Measurements from ENCODE around the gene BICD1.
"Not testable (repeated sequence)": the region's sequence is repeated elsewhere in the genome, so short reads cannot be mapped to it uniquely, and the experiment has no call there.

BICD1 gene

DNA sequence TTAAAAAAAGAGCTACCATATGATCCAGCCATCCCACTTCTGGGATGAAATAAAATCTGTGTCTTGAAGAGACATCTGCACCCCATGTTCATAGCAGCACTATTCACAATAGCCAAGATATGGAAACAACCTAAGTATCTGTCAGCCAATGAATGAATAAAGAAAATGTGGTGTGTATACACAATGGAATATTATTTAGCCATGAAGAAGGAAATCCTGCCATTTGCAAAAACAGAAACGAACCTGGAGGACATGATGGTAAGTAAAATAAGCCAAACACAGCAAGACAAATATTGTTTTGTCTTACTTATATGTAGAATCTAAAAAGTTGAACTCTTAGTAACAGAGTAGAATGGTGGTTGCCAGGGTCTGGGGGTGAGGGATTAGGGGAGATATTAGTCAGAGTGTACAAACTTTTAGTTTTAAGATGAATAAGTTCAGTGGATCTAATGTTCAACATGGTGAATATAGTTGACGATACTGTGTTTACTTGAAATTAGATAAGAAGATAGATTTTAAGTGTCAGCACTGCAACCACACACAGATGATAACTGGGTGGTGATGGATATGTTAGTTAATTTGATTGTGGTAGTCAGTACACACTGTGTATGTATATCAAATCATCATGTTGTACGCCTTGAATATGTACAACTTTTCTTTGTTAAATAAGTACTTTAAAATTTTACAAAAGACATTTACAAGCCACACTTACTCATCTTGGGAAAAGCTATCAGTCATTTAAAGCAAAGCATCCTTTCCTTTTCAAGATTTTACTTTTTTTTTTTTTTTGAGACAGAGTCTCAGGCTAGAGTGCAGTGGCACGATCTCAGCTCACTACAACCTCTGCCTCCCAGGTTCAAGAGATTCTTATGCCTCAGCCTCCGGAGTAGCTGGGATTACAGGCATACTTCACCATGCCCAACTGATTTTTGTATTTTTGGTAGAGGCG, 89.9 kb downstream of the BICD1 start:
- DNase-seq (ENCODE audit: low spot score): no peak

DNA sequence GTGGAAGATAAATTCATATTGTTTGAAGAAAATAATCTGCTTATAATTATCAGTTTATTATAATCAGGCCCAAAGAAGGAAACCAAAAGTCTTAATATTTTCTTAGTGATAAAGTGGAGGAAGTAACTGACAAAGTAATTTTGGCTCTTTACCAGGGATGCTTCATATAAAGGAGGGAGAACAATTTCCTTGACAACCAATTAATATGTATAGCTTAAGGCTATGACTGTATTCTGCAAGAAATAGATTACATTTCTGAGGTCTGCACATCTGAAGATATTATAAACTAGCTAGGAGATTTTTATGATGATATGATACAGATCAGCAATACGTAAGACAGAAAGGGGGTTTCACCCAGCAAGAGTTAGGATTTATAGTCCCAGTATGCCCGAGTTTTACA, 90.8 kb downstream of the BICD1 start:
- DNase-seq (ENCODE audit: low spot score): no peak

DNA sequence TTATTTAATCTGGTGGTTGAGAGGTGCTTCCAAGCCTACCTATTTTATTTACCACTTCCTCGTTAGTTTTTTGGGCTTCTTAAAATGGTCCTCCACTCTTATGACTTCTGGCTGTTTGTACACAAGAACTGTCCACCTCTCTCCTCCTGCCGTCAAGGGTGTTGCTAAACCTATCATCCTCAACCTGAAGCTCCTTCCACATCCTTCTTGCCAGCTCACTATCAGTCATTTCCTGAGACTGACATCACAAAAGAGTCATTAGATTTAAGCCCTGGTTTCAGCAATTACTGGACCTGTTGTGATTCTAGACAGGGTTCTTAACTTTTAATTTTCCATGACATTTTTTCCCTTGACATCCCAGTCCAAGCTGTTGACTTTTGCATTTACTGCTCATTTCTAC, 91.9 kb downstream of the BICD1 start:
- DNase-seq (ENCODE audit: low spot score): peak; percentile 87

DNA sequence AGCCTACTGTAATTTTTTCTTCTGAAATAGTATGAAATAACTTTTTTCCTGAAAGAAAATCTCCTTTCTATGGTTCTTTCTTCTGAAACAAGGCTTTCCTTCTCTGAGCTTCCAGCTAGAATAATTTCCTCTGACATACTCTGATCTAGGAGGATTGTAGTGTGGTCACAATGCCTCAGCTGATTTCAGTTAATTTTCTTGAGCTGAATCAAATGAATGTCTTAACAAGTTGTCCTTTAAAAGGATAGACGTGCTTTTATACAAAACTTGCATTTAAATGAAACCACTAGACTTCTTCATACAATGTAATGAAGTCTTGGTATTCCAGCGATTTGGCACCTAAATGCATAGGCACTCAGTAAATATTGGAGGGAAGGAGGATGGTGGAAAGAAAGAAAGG, 94.4 kb downstream of the BICD1 start:
- DNase-seq (ENCODE audit: low spot score): no peak

DNA sequence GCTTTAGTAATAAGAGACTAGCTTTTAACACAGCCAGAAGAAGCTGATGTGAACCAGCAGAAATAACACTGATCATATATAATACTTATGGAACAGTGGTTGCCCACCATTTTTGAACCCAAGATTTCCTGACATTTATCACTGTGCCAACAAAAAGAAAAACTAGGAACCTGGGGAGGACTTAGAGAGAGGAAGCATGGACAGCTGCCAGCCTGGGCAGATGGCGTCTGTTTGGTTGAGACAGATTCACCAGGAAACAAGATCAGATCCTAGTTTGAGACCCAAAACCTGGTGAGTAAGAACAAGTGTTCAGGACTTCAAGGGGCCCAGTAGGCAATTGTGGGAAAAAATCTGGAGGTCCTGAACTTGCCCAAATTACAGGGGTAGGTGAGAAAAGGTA, 95.3 kb downstream of the BICD1 start:
- no peak for DNase-seq (ENCODE audit: low spot score)

DNA sequence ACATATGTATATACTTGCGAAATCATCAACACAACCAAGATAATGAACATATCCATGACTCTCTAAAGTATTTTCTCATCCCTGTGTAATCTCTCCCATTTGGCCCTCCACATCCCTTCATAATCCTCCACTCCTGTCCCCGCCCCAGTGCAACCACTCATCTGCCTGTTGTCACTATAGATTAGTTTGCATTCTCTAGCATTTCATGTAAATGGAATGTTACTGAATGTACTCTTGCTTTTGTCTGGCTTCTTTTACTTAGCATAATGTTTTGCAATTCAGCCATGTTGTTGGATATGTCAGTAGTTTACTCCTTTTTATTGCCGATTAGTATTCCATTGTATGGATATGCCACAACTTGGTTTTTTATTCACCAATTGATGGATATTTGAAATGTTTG, 99.1 kb downstream of the BICD1 start:
- DNase-seq (ENCODE audit: low spot score): no peak

DNA sequence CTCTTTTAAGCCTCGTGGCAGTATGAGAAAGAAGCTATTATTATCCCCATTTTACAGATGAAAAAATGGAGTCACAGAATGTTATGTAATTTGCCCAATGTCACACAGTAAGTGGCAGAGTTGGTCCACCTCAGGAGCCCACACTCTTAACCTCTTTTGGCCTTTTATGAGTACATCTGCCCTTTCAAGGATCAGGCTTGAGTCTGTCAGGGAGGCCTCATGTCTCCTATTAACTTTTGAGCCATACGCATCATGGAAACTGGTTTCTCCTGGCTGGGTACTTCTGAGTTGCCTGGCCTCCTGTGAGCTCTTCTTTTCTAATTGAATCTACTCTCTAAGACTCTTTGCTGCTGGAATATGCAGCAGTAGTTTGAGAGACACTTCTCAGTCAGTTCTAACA, 101.7 kb downstream of the BICD1 start:
- DNase-seq (ENCODE audit: low spot score): no peak

DNA sequence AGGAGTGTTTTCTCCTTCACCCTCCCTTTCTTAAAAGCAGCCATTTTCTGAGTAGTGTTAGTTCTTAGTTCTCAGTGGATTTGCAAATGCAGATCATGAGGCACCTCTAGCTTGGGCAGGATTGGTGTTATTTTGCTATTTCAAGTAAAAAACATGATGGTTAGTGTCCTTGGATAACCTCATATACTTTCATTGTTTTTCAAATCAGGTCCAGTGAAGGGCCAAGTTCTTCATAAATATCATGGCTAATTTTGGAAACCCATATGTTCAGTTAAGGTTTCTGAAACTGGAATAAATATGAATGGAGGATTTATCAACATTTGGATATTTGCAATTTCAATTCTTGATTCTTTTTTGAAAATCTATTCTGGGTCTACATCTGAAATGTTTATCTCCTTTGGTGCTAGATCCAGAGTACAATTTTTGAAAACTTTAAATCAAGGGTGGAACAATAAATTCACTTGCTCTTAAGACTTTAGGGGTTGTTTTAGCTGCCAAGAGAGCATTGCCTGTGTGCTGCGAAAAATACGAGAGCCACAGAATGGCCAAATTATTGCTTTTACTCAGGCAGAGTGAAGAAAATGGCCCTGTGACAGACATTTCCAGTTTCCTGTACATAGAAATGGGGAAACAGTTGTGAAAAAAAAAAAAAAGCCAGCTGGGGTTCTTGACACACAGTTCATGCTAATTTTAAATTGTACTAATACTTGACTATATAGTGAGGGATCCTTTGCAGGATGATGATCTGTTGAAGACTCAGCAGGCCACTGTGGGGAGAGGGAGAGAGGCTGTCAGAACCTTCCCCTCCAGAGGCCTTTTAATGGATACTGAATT, 104.6 kb downstream of the BICD1 start:
- DNase-seq (ENCODE audit: low spot score): no peak

DNA sequence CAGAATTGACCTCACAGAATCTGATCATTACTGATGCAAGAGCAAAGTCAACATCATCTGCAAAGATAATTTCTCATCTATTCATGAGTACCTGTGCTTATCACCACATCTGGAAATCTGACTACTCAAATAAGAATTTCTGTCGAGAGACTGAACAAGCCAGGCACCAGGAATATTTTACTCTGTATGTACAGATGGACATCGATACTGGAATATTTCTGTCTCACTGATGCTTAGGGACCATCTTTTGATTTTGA, 105.2 kb downstream of the BICD1 start:
- no peak for DNase-seq (ENCODE audit: low spot score)

DNA sequence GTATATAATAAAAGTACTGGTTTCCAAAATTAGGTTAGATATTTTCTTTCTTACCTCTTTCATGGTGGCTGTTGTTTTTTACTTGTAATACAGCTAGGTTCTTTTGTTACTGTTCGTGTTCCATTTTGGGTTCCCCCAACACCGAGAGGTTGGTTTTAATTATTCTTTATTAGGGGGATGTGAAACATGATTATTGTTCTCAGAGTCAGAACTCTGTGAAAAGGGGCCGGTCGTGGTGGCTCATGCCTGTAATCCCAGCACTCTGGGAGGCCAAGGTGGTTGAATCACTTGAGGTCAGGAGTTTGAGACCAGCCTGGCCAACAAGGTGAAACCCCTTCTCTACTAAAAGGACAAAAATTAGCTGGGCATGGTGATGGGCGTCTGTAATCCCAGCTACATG, 108.1 kb downstream of the BICD1 start:
- DNase-seq (ENCODE audit: low spot score): no peak

DNA sequence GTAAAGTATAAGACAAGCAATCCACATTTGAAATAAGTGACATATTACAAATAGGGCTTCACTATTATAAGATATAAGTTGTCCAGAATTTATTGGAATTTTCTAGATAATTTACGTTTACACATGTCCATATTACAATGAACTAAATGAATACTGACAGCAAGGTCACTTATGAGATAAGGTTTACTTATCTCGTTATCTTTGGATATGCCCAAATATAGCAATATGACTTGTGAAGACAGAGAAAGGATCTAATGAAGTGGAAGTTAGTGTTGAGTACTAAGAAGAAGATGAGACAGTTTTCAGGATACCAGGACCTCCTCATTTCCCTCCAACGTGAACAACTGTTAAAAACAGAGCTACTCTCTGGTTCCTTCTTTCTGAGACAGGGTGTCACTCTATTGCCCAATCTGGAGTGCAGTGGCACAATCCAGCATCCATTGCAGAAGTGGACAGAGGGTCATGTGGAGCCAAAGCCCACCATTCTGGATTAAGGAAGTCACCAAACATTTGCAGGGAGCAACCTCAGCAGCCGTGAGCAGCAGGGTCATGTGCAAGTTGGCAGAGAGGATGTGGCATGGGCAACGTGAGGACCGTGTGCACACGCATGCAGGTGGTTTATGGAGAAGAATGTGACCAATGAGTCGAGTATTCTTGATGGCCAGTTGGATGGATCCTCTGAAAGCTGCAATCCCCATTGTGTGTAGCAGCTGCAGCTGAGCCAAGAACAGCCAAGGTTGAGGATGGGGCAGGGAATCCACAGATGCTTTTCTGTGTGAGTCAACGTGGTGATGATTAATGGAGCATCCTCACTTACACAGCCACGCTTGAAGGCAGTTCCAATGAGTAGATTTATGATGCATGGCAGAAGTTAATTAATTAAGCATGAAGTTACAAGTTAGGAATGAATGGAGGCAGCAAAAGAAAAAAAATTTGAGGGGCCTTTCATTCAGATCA, 111.0 kb downstream of the BICD1 start:
- DNase-seq (ENCODE audit: low spot score): peak; percentile 7

DNA sequence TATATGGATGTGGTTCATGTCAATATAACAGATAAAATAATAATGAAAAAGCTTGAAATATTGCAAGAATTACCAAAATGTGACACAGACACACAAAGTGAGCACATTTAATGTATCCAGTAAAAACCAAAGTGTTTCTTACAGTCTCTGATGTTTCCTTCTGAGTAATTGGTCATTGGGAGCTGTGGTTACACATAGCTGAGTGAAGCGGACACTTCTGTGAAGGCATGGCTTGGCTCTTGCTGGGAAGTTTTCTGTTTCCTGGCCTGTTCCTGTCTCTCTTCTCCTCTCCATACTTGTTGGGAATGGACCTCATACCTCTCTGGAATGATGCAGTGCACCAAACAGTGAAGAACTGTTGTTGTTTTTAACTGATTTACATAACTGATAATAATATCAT, 117.3 kb downstream of the BICD1 start:
- no peak for DNase-seq (ENCODE audit: low spot score)

DNA sequence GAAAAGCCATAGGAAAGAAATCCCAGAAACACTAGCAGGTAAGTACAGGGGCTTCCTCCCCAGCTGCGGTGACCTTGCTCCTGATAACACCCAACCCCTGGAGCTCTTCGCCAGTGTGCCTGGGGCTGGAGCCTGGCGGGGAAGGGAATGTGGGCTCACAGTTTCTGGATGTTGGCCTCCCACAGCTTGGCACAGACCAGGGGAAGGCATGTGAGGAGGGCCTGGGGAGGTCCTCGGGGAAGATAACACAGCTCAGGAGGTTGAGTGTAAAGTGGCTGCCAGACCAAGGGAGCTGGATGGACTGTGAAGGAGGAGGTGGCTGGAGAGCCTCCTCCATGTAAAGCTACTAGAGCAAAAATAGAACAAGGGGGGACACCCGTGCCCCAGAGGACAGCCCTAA, 120.1 kb downstream of the BICD1 start:
- no peak for DNase-seq (ENCODE audit: low spot score)

DNA sequence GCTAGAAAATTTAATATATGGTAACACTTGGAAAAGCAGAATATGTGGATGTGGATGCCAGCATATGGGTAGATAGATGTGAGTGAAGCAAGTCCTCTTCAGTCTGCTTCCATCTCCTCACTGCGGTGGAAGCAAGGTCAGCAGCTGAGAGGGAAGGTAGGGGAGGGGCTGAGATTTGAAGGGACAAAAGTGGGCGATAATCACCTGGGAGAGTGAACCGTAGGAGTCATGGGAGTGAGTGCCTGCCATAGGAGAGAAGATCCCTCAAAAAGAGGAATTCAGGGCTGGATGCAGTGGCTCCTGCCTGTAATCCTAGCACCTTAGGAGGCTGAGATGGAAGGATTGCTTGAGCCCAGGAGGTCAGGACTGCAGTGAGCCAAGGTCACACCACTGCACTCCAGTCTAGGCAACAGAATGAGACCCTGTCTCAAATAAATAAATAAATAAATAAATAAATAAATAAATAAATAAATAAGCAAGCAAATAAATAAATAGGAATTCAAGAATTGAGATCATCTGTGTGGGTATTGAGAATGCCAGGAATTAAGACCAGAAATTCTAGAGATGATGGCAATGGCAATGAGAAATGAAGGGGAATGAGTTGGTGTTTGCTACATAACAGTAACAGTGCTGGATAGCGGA, 123.4 kb downstream of the BICD1 start:
- DNase-seq (ENCODE audit: low spot score): no peak

DNA sequence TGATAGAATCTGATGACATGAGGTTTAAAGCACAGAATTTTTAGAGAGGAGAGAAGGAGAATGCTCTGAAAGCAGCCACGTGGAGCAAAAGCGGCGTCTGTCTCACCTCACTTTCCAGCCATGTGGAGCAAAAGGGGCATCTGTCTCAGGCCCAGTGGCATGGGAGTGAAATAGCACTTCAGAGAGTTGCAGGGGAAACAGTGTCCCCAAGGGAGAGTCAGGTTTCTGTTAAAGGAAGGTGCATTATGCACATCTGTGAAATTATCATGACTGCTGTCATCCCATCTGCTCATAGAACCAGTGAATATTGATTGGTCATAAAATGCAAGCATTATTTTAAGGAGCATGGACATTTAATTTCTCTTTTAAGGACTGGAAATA, 124.0 kb downstream of the BICD1 start:
- no peak for DNase-seq (ENCODE audit: low spot score)

DNA sequence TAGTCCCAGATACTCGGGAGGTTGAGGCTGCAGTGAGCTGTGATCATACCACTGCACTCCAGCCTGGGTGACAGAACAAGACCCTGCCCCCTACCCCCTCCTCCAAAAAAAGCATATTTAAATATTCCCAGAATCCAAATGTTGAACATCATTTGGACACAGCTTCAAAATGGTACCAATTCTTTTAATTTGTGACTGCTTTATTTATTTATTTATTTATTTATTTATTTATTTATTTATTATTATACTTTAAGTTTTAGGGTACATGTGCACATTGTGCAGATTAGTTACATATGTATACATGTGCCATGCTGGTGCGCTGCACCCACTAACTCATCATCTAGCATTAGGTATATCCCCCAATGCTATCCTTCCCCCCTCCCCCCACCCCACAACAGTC, 124.7 kb downstream of the BICD1 start:
- DNase-seq (ENCODE audit: low spot score): not testable (repeated sequence)

DNA sequence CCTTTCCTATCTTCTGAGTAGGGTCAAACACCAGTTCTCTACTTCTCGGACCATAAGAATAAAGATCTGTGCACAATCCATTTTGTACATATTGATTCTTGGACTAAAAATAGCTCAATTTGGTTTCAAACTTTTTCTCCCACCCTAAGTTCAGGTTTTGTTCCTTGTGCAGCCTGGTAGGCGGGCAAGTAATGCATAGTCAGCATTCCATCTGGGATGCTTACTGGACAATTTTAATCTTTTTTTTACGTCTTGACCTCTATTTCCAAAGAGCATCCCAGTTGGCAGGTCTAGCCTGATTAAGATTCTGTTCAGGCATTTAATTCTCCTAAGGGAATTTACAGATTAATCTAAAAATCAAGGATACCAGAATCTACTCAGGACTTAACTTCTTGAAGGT, 126.9 kb downstream of the BICD1 start:
- DNase-seq (ENCODE audit: low spot score): no peak

DNA sequence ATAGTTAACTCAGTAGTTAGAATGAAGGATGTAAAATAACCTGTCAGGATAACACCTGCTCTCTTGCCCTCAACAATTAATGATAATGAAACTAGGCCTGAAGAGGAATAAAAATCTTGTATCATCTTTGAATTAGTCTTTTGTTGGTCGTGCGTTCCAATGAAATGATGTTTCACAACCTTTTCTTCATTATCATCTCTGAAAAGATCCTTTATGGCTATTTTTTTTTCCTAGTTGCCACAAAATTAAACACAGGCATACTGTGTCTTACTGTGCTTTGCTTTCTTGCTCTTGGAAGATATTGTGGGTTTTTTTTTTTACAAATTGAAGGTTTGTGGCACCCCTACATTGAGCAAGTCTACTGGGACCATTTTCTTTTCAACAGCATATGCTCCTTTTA, 128.6 kb downstream of the BICD1 start:
- DNase-seq (ENCODE audit: low spot score): no peak

DNA sequence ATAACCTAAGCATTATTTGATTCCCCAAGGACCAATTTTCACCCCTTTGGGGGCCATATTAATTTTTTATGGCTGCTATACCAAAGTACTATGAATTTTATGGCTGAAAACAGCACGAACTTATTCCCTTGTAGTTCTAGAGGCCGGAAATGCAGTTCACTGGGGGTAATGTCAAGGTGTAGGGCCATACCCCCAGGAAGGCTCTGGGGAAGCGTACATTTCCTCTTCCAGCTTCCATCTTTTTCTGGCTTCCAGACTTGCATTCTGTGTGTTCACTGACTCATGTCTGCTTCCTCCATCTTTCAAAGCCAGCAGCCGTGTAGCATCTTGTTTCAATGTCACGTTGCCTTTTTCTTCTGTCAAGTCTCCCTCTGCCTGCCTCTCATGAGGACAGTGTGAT, 133.5 kb downstream of the BICD1 start:
- DNase-seq (ENCODE audit: low spot score): no peak

DNA sequence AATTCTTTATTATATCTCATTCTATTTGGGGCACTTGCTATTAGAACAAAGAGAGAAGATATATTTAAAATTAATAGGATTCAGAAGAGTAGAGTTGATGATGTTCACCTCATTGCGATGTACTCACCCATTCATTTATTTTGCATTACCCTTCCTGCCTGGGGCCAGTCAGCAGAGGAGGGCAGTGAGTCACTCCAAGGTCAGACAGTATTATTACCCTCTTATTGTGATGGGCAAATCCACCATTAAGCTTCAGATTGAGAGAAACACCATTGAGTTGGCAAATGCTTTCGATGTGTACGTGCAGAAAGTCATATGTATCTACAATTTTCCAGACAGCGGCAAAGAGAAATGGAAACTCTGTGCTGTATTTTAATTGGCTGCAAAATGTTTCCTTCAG, 134.2 kb downstream of the BICD1 start:
- DNase-seq (ENCODE audit: low spot score): peak; percentile 62

DNA sequence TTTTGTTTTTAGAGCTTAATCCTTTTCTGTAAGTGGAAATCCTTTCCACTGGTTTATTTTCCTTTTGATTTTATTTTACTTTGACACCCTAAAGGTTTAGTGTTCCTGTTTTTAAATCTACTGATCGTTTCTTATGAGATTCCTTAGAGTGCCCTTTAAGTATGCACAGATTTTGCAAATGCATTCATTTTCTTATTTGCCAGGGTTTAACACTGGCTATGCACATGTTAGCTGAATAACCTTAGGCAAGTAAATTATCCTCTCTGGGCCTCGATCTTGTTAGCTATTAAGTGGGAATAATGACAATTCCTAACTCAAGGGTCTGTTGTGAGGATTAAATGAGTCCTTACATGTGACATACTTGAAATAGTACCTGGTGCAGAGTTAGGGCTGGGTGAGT, 136.0 kb downstream of the BICD1 start:
- DNase-seq (ENCODE audit: low spot score): no peak

Measured in kidney capillary endothelial cell (primary cell).